PC-9 (cell line): ENCODE measurements around the gene ADAMTSL1. TPM values are rescaled to one million over a fixed set of nuclear protein-coding genes. Genes with fewer than 3 reads are reported as not detected.
"Not testable (repeated sequence)": the region's sequence is repeated elsewhere in the genome, so short reads cannot be mapped to it uniquely, and the experiment has no call there.

ENCODE experiments used
- BruUV-seq: library from RNA; stranded (reverse); fragments of 400-500 nt; replicated peaks from 2 replicates; lab custom pipeline; 2021; lab: Mats Ljungman, UMichigan
- CTCF ChIA-PET: fragments of 300-600 bp; sonication (Branson Sonifier 250); formaldehyde crosslinking; loops from one replicate; lab custom pipeline; 2022; ENCODE audit warnings: antibody characterized with exemption; lab: Charles Lee
- POLR2A ChIA-PET: fragments of 300-600 bp; sonication (Branson Sonifier 250); formaldehyde crosslinking; loops from one replicate; lab custom pipeline; 2022; ENCODE audit warnings: antibody characterized with exemption; ENCODE audit not compliant: unreplicated experiment; lab: Charles Lee
- DNase-seq, 2 experiments: peaks; one replicate each; pipeline versions ENCODE4 v3.0.0 to v3.0.0-alpha.2; 2015 to 2022; ENCODE audit warnings: mixed read lengths in 1 of 2
- H2AFZ ChIP-seq: fragments of 200-600 bp; sonication (generic); 2 replicates; pipeline ENCODE4 v1.8.1; 2017; ENCODE audit warnings: antibody characterized with exemption
- H3F3A ChIP-seq: fragments of 200-600 bp; sonication (generic); 2 replicates; pipeline ENCODE4 v1.8.1; 2017; ENCODE audit warnings: antibody characterized with exemption, mild to moderate bottlenecking, low read depth; ENCODE audit not compliant: insufficient read depth
- H3K27ac ChIP-seq: fragments of 200-600 bp; sonication (generic); 2 replicates; pipeline ENCODE4 v1.6.1; 2016; ENCODE audit warnings: mixed run types
- H3K27me3 ChIP-seq: fragments of 200-600 bp; sonication (generic); 2 replicates; pipeline ENCODE4 v1.6.1; 2016; ENCODE audit warnings: low read depth, mixed run types; ENCODE audit not compliant: insufficient read depth
- H3K36me3 ChIP-seq: fragments of 200-600 bp; sonication (generic); 2 replicates; pipeline ENCODE4 v1.6.1; 2016; ENCODE audit warnings: low read depth, mixed run types
- H3K4me1 ChIP-seq: fragments of 200-600 bp; sonication (generic); replicated peaks from 2 replicates; pipeline ENCODE4 v1.6.1; 2016; ENCODE audit warnings: mixed run types; ENCODE audit not compliant: insufficient read depth
- H3K4me2 ChIP-seq: fragments of 200-600 bp; sonication (generic); 2 replicates; pipeline ENCODE4 v1.6.1; 2017; ENCODE audit warnings: mixed run types
- H3K4me3 ChIP-seq: fragments of 200-600 bp; sonication (generic); 2 replicates; pipeline ENCODE4 v1.6.1; 2016; ENCODE audit warnings: mixed run types
- H3K79me2 ChIP-seq: fragments of 200-600 bp; sonication (generic); 2 replicates; pipeline ENCODE4 v1.6.1; 2017; ENCODE audit warnings: low read depth, mixed run types
- H3K9me2 ChIP-seq: fragments of 200-600 bp; sonication (generic); 2 replicates; pipeline ENCODE4 v1.8.1; 2017; ENCODE audit warnings: mild to moderate bottlenecking; ENCODE audit not compliant: insufficient read depth
- H3K9me3 ChIP-seq: fragments of 200-600 bp; sonication (generic); 2 replicates; pipeline ENCODE4 v1.8.1; 2016; ENCODE audit warnings: low read depth; ENCODE audit not compliant: insufficient read depth
- H4K20me1 ChIP-seq: fragments of 200-600 bp; sonication (generic); 2 replicates; pipeline ENCODE4 v1.8.1; 2017; ENCODE audit not compliant: insufficient read depth
- EZH2 ChIP-seq: fragments of 200-600 bp; sonication (generic); IDR thresholded peaks from 2 replicates; pipeline ENCODE4 v1.8.0; 2017; ENCODE audit warnings: antibody characterized with exemption, low read depth
- intact Hi-C: fragments of 100-400 bp; cut with micrococcal nuclease; formaldehyde crosslinking; loops from one replicate; pipeline ENCODE4 v1.10.0; 2022; ENCODE audit not compliant: unreplicated experiment
- total RNA-seq: library from RNA; stranded (reverse); gene quantifications from 2 replicates; pipeline ENCODE4 v1.2.3, GENCODE V29; 2021
- TF ChIP-seq, protein P1 (sequence below): fragments of 200-600 bp; sonication (generic); conservative IDR thresholded peaks from 2 replicates; pipeline ENCODE4 v1.6.1; 2017; ENCODE audit warnings: mixed run types, antibody characterized with exemption, mild to moderate bottlenecking, moderate library complexity

Gene ADAMTSL1
- total RNA-seq, 1 experiment from 2014 or later, result not detected

DNA sequence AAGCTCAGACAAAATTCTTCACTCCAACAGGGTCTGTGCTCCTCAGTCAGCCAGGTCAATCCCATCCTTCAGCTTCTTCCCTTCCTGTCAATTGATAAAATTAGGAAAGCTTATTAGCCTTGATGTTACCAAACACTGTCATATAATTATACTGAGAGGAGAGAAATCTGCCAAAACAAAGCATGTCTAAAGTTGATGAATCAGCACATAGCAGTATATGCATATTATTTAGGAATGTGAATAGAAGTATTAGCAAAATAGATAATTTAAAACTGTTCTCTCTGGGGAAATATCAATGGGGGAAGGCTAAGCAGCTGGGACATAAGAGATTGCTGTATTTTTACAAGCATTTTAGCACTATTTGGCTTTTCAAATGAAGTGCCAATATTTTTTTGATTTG lies 451.9 kb downstream of the ADAMTSL1 start:
- H2AFZ ChIP-seq, result no peak overlapping the region
- H3K4me2 ChIP-seq, result no peak overlapping the region
- H3K9me3 ChIP-seq, result no peaks in the 10 kb centered on the region
- BruUV-seq, result no TSS peak
- no peaks in the 10 kb centered on the region for H3F3A ChIP-seq
- peaks cover 9% of the 10 kb centered on the region; the same call in 1 of the 2 replicates for H3K27me3 ChIP-seq
- no peak overlapping the region for H3K27ac ChIP-seq
- H3K4me1 ChIP-seq, result no peaks in the 10 kb centered on the region
- H3K36me3 ChIP-seq, result no peaks in the 10 kb centered on the region
- POLR2A ChIA-PET, result no interaction called here
- H3K4me3 ChIP-seq, result no peak overlapping the region
- intact Hi-C loops, result no loop called here
- H3K9me2 ChIP-seq, result no peaks in the 10 kb centered on the region
- DNase-seq, result no peak
- no peak for TF ChIP-seq EZH2
- TF ChIP-seq, protein P1, sequence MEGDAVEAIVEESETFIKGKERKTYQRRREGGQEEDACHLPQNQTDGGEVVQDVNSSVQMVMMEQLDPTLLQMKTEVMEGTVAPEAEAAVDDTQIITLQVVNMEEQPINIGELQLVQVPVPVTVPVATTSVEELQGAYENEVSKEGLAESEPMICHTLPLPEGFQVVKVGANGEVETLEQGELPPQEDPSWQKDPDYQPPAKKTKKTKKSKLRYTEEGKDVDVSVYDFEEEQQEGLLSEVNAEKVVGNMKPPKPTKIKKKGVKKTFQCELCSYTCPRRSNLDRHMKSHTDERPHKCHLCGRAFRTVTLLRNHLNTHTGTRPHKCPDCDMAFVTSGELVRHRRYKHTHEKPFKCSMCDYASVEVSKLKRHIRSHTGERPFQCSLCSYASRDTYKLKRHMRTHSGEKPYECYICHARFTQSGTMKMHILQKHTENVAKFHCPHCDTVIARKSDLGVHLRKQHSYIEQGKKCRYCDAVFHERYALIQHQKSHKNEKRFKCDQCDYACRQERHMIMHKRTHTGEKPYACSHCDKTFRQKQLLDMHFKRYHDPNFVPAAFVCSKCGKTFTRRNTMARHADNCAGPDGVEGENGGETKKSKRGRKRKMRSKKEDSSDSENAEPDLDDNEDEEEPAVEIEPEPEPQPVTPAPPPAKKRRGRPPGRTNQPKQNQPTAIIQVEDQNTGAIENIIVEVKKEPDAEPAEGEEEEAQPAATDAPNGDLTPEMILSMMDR, result no peak
- CTCF ChIA-PET, result no interaction called here
- no peaks in the 10 kb centered on the region for H4K20me1 ChIP-seq
- no peaks in the 10 kb centered on the region for H3K79me2 ChIP-seq

DNA sequence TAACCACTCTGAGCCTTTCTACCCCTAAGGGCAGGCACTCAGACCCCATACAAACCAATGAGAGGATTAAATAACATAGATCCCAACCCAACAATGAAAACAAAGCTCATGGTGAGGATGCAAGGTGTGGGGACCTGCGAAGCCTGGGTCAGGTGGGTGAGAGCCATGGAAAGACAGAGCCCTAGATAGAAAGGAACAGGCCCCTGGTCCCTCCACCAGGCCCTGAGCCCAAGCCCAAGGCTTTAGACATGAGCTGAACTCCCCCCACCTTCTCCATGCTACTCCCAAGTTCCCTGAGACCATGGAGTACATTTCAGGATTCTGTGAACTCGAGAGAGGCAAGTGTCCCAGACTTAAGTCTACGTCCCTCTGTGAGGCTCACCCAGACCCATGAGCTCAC lies 452.6 kb downstream of the ADAMTSL1 start:
- H3K79me2 ChIP-seq, result no peaks in the 10 kb centered on the region
- no peaks in the 10 kb centered on the region for H3K9me3 ChIP-seq
- H3K27me3 ChIP-seq, result peaks cover 13% of the 10 kb centered on the region; the same call in 1 of the 2 replicates
- no peaks in the 10 kb centered on the region for H4K20me1 ChIP-seq
- H3K4me1 ChIP-seq, result no peaks in the 10 kb centered on the region
- no peak for TF ChIP-seq EZH2
- TF ChIP-seq, protein P1, result no peak
- BruUV-seq, result no TSS peak
- intact Hi-C loops, result no loop called here
- H3K27ac ChIP-seq, result no peak overlapping the region
- DNase-seq, result no peak
- H3F3A ChIP-seq, result no peaks in the 10 kb centered on the region
- no peak overlapping the region for H3K4me3 ChIP-seq
- H3K4me2 ChIP-seq, result no peak overlapping the region
- no peak overlapping the region for H2AFZ ChIP-seq
- no peaks in the 10 kb centered on the region for H3K36me3 ChIP-seq
- POLR2A ChIA-PET, result no interaction called here
- CTCF ChIA-PET, result no interaction called here
- no peaks in the 10 kb centered on the region for H3K9me2 ChIP-seq

DNA sequence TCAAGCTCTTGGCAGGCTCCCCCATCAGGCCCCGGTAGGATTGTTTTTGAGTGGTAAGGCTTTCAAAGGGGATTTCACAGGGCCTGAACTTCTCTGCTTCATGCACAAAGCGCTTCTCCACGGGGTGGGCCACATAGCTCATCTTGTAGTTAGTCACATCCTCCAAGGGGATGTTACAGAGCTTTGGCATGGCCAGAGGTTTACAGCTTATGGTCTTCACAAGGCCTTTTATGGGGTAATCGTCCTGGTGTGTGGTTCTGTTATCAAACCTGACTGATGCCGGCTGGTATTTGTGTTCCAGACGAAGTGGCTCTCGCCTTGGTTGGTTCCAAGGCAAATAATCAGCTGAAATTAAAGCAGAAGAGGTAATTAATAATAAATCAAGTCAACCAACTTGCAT lies 454.8 kb downstream of the ADAMTSL1 start:
- no peak overlapping the region for H3K4me2 ChIP-seq
- H3K36me3 ChIP-seq, result no peaks in the 10 kb centered on the region
- no peaks in the 10 kb centered on the region for H3K9me2 ChIP-seq
- H3F3A ChIP-seq, result no peaks in the 10 kb centered on the region
- H3K9me3 ChIP-seq, result no peaks in the 10 kb centered on the region
- H4K20me1 ChIP-seq, result no peaks in the 10 kb centered on the region
- CTCF ChIA-PET, result no interaction called here
- POLR2A ChIA-PET, result no interaction called here
- peaks cover 11% of the 10 kb centered on the region; the same call in 1 of the 2 replicates for H3K27me3 ChIP-seq
- no peaks in the 10 kb centered on the region for H3K79me2 ChIP-seq
- no peaks in the 10 kb centered on the region for H3K4me1 ChIP-seq
- H2AFZ ChIP-seq, result no peak overlapping the region
- H3K4me3 ChIP-seq, result no peak overlapping the region
- H3K27ac ChIP-seq, result no peak overlapping the region
- TF ChIP-seq EZH2, result no peak
- TF ChIP-seq, protein P1, result no peak
- no TSS peak for BruUV-seq
- DNase-seq, result no peak
- intact Hi-C loops, result no loop called here

DNA sequence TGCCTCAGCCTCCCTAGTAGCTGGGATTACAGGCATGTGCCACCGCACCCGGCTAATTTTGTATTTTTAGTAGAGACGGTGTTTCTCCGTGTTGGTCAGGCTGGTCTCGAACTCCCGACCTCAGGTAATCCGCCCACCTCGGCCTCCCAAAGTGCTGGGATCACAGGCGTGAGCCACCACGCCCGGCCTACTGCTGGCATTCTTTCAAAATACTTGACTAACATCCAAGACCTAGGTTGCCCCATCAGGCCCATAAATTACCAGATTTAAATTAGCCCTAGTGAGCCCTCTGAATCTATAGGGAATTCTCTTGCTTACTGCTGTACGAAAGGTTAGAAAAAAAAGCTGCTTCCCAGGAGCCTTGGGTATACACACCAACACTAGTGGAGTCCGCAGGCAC lies 456.7 kb downstream of the ADAMTSL1 start:
- DNase-seq, H2AFZ ChIP-seq, H3F3A ChIP-seq, H3K9me3 ChIP-seq, BruUV-seq, H4K20me1 ChIP-seq, POLR2A ChIA-PET, H3K9me2 ChIP-seq, H3K4me2 ChIP-seq, CTCF ChIA-PET, intact Hi-C loops, H3K4me3 ChIP-seq, H3K27ac ChIP-seq, H3K79me2 ChIP-seq, H3K36me3 ChIP-seq, H3K4me1 ChIP-seq: not testable (repeated sequence)
- H3K27me3 ChIP-seq, result peaks cover 20% of the 10 kb centered on the region; the same call in 1 of the 2 replicates
